ENCODE measurements around the gene STAM2. TPM values are rescaled to one million over a fixed set of nuclear protein-coding genes. Genes with fewer than 3 reads are reported as not detected.

The STAM2 gene
- total RNA-seq, 1 experiment from 2014 or later, result 28.1 TPM

DNA sequence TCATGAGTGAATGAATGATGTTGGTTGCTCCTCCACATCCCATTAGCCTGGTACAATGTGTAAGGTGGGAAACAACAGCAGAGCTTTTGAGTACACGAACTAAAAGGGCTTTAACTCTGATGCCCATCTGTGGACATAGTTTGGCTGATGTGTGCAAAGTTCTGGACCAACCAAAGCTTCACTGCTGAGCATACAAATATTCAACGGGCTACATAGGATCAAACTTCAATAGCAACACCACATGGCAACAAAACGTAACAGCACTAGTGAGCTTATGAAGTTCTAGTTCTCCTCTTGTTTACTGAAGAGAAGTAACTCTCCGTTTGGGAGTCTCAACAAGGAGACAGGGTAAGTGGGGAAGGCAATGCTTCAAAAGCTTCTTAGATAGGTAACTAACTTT, 20.4 kb downstream of the STAM2 start:
- no peak for DNase-seq (ENCODE audit: low spot score)
- no peak for TF ChIP-seq EZH2 (IDR thresholded peaks at IDR 0.05; ENCODE audit: borderline replicate concordance, low read depth, low read length, poor library complexity, severe bottlenecking)
- TF ChIP-seq, protein P1, sequence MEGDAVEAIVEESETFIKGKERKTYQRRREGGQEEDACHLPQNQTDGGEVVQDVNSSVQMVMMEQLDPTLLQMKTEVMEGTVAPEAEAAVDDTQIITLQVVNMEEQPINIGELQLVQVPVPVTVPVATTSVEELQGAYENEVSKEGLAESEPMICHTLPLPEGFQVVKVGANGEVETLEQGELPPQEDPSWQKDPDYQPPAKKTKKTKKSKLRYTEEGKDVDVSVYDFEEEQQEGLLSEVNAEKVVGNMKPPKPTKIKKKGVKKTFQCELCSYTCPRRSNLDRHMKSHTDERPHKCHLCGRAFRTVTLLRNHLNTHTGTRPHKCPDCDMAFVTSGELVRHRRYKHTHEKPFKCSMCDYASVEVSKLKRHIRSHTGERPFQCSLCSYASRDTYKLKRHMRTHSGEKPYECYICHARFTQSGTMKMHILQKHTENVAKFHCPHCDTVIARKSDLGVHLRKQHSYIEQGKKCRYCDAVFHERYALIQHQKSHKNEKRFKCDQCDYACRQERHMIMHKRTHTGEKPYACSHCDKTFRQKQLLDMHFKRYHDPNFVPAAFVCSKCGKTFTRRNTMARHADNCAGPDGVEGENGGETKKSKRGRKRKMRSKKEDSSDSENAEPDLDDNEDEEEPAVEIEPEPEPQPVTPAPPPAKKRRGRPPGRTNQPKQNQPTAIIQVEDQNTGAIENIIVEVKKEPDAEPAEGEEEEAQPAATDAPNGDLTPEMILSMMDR (conservative IDR thresholded peaks at IDR 0.05; ENCODE audit: low read depth, low read length), result no peak
- no peaks in the 10 kb centered on the region for H3K4me1 ChIP-seq (ENCODE audit: insufficient read depth, low read length, poor library complexity, severe bottlenecking)
- ChIA-PET POLR2A (ENCODE audit: low non-redundant PET) (no interaction called here), CTCF (no interaction called here)
- intact Hi-C loops (cut with micrococcal nuclease; ENCODE audit: unreplicated experiment), result no loop called here
- no peaks in the 10 kb centered on the region for H3K36me3 ChIP-seq (ENCODE audit: insufficient read depth, low read length, poor library complexity, severe bottlenecking)
- H3K27ac ChIP-seq (ENCODE audit: low read depth, low read length, poor library complexity, severe bottlenecking), result no peak overlapping the region
- no peak overlapping the region for H3K4me3 ChIP-seq (ENCODE audit: low read depth, low read length, poor library complexity, severe bottlenecking)
- BruUV-seq (replicated peaks), result no TSS peak
- no peaks in the 10 kb centered on the region for H3K9me3 ChIP-seq (ENCODE audit: low read depth, low read length, poor library complexity, severe bottlenecking)
- H3K27me3 ChIP-seq (replicated peaks; ENCODE audit: insufficient read depth, low read depth, low read length, poor library complexity), result no peaks in the 10 kb centered on the region

DNA sequence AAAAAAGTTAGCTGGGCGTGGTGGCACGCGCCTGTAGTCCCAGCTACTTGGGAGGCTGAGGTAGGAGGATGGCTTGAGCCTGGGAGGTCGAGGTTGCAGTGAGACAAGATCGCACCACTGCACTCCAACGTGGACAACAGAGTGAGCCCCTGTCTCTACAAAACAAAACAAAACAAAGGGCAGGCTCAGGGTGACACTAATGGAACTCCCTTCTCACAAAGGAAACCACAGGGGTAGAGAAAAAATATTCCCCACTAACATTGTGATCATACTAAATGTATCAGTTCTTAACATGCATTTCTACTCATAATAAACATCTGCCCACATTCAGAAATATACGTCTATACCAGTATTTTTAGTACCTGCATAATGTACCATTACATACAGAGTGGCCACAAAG, 21.1 kb downstream of the STAM2 start:
- no peaks in the 10 kb centered on the region for H3K27me3 ChIP-seq (replicated peaks; ENCODE audit: insufficient read depth, low read depth, low read length, poor library complexity)
- ChIA-PET CTCF (no interaction called here), POLR2A (ENCODE audit: low non-redundant PET) (no interaction called here)
- TF ChIP-seq, protein P1 (conservative IDR thresholded peaks at IDR 0.05; ENCODE audit: low read depth, low read length), result no peak
- no peak for TF ChIP-seq EZH2 (IDR thresholded peaks at IDR 0.05; ENCODE audit: borderline replicate concordance, low read depth, low read length, poor library complexity, severe bottlenecking)
- H3K4me1 ChIP-seq (ENCODE audit: insufficient read depth, low read length, poor library complexity, severe bottlenecking), result no peaks in the 10 kb centered on the region
- H3K36me3 ChIP-seq (ENCODE audit: insufficient read depth, low read length, poor library complexity, severe bottlenecking), result no peaks in the 10 kb centered on the region
- intact Hi-C loops (cut with micrococcal nuclease; ENCODE audit: unreplicated experiment), result no loop called here
- no peaks in the 10 kb centered on the region for H3K9me3 ChIP-seq (ENCODE audit: low read depth, low read length, poor library complexity, severe bottlenecking)
- DNase-seq (ENCODE audit: low spot score), result no peak
- no peak overlapping the region for H3K4me3 ChIP-seq (ENCODE audit: low read depth, low read length, poor library complexity, severe bottlenecking)
- H3K27ac ChIP-seq (ENCODE audit: low read depth, low read length, poor library complexity, severe bottlenecking), result no peak overlapping the region
- BruUV-seq (replicated peaks), result no TSS peak

DNA sequence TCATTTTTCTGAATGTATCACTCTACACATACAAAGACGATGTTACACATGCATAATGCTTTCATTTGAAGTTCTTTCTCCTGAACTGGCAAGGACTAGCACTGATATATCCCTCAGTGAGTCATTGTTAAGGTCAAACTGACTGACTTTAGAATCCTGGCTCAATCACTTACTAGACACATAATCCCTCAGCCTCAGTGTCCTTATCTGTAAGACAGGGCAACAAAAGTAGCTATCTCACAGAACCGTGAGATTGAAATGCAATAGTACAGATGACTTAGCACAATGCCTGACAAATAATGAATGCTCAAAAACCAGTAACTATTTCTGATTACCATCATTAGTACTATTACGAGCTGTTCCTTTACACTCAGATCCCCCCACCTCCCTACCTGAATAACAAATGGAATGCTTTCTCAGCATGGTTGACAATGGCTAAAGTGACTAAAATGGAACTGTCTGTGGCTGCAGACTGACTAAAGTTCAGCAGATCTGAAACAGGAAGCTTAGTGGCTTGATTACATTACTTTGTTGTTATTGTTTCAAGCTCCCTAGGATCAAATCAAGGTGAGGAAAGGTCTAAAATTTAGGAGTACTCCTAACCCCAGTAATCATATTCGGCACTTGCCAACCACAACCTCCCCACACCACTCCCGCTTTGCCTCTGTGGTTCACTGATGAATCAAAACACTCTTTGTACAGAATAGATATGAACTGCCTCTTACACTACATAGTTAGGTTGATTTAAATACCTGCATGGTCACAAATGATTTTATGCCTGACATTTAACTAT, 40.9 kb downstream of the STAM2 start:
- TF ChIP-seq, protein P1 (conservative IDR thresholded peaks at IDR 0.05; ENCODE audit: low read depth, low read length), result no peak
- TF ChIP-seq EZH2 (IDR thresholded peaks at IDR 0.05; ENCODE audit: borderline replicate concordance, low read depth, low read length, poor library complexity, severe bottlenecking), result no peak

More for the DNA sequence above, 40.9 kb downstream of the STAM2 start:
- no peaks in the 10 kb centered on the region for H3K4me1 ChIP-seq (ENCODE audit: insufficient read depth, low read length, poor library complexity, severe bottlenecking)
- H3K9me3 ChIP-seq (ENCODE audit: low read depth, low read length, poor library complexity, severe bottlenecking), result no peaks in the 10 kb centered on the region
- ChIA-PET CTCF (no interaction called here), POLR2A (ENCODE audit: low non-redundant PET) (no interaction called here)
- DNase-seq (ENCODE audit: low spot score), result no peak
- no peaks in the 10 kb centered on the region for H3K27me3 ChIP-seq (replicated peaks; ENCODE audit: insufficient read depth, low read depth, low read length, poor library complexity)
- BruUV-seq (replicated peaks), result no TSS peak
- no peak overlapping the region for H3K4me3 ChIP-seq (ENCODE audit: low read depth, low read length, poor library complexity, severe bottlenecking)
- H3K27ac ChIP-seq (ENCODE audit: low read depth, low read length, poor library complexity, severe bottlenecking), result no peak overlapping the region
- no peaks in the 10 kb centered on the region for H3K36me3 ChIP-seq (ENCODE audit: insufficient read depth, low read length, poor library complexity, severe bottlenecking)
- intact Hi-C loops (cut with micrococcal nuclease; ENCODE audit: unreplicated experiment), result no loop called here

Data from A673 (cell line).